ENCODE data around the gene HOXD13. TPM values are rescaled to one million over a fixed set of nuclear protein-coding genes. Genes with fewer than 3 reads are reported as not detected.
A peak's percentile ranks its signal among the peaks of the same experiment; 100 is the strongest.

Gene HOXD13
- total RNA-seq, 1 donor from 2014 or later = not detected

- DNase-seq (ENCODE audit: low spot score) = no peak
- no peak overlapping the region for H3K4me3 Mint-ChIP-seq (ENCODE audit: unreplicated experiment)
- H3K27ac Mint-ChIP-seq (ENCODE audit: unreplicated experiment) = no peak overlapping the region
- no peak for TF ChIP-seq CTCF (IDR thresholded peaks at IDR 0.05; ENCODE audit: unreplicated experiment)
- H3K36me3 Mint-ChIP-seq (ENCODE audit: low read depth, unreplicated experiment) = peaks cover 4% of the 10 kb centered on the region
- peaks cover 44% of the 10 kb centered on the region for H3K27me3 Mint-ChIP-seq (ENCODE audit: unreplicated experiment)
- H3K9me3 Mint-ChIP-seq (ENCODE audit: unreplicated experiment) = no peaks in the 10 kb centered on the region
- peaks cover 15% of the 10 kb centered on the region for H3K4me1 Mint-ChIP-seq (ENCODE audit: unreplicated experiment)
Observed at GRCh38 chr2:176090862-176091261, 1.7 kb upstream of the HOXD13 start.

- H3K27ac Mint-ChIP-seq (ENCODE audit: unreplicated experiment) = peak overlapping the region; percentile 19
- DNase-seq (ENCODE audit: low spot score) = no peak
- peaks cover 44% of the 10 kb centered on the region for H3K27me3 Mint-ChIP-seq (ENCODE audit: unreplicated experiment)
- TF ChIP-seq CTCF (IDR thresholded peaks at IDR 0.05; ENCODE audit: unreplicated experiment) = no peak
- no peaks in the 10 kb centered on the region for H3K9me3 Mint-ChIP-seq (ENCODE audit: unreplicated experiment)
- H3K4me3 Mint-ChIP-seq (ENCODE audit: unreplicated experiment) = no peak overlapping the region
- peaks cover 4% of the 10 kb centered on the region for H3K36me3 Mint-ChIP-seq (ENCODE audit: low read depth, unreplicated experiment)
- peaks cover 19% of the 10 kb centered on the region for H3K4me1 Mint-ChIP-seq (ENCODE audit: unreplicated experiment)
Observed at GRCh38 chr2:176091329-176092258, 927 bp upstream of the HOXD13 start.

GRCh38 chr2:176093145-176093897, 800 bp downstream of the HOXD13 start:
- no peak overlapping the region for H3K4me3 Mint-ChIP-seq (ENCODE audit: unreplicated experiment)
- DNase-seq (ENCODE audit: low spot score) = no peak
- H3K9me3 Mint-ChIP-seq (ENCODE audit: unreplicated experiment) = no peaks in the 10 kb centered on the region
- peak overlapping the region; percentile 74 for H3K27ac Mint-ChIP-seq (ENCODE audit: unreplicated experiment)
- peaks cover 29% of the 10 kb centered on the region for H3K4me1 Mint-ChIP-seq (ENCODE audit: unreplicated experiment)
- peaks cover 41% of the 10 kb centered on the region for H3K27me3 Mint-ChIP-seq (ENCODE audit: unreplicated experiment)
- H3K36me3 Mint-ChIP-seq (ENCODE audit: low read depth, unreplicated experiment) = no peaks in the 10 kb centered on the region
- no peak for TF ChIP-seq CTCF (IDR thresholded peaks at IDR 0.05; ENCODE audit: unreplicated experiment)

GRCh38 chr2:176093898-176094249, 1.4 kb downstream of the HOXD13 start:
- Mint-ChIP-seq H3K27me3 (ENCODE audit: unreplicated experiment) (peaks cover 41% of the 10 kb centered on the region), H3K36me3 (ENCODE audit: low read depth, unreplicated experiment) (no peaks in the 10 kb centered on the region), H3K27ac (ENCODE audit: unreplicated experiment) (peak overlapping the region; percentile 74), H3K4me3 (ENCODE audit: unreplicated experiment) (peak overlapping the region; percentile 49), H3K4me1 (ENCODE audit: unreplicated experiment) (peaks cover 32% of the 10 kb centered on the region), H3K9me3 (ENCODE audit: unreplicated experiment) (no peaks in the 10 kb centered on the region)
- no peak for DNase-seq (ENCODE audit: low spot score)
- no peak for TF ChIP-seq CTCF (IDR thresholded peaks at IDR 0.05; ENCODE audit: unreplicated experiment)

Measured in endothelial cell (in vitro differentiated cells).